Mesenchymal stem cell (in vitro differentiated cells and primary cell): Measurements from ENCODE around the gene OLIG1.

ENCODE experiments used
- DNase-seq: peaks from one replicate; pipeline ENCODE4 v3.0.0-alpha.2; 2013
- H2AFZ ChIP-seq: one replicate; pipeline ENCODE4 v1.6.1; 2013; ENCODE audit warnings: low read depth, mild to moderate bottlenecking, control low read depth, inconsistent platforms, low read length, moderate library complexity
- H2AK5ac ChIP-seq: 2 replicates; pipeline ENCODE4 v1.6.1; 2013; ENCODE audit warnings: low read length, moderate library complexity, mild to moderate bottlenecking, inconsistent platforms; ENCODE audit not compliant: severe bottlenecking
- H2BK120ac ChIP-seq: one replicate; pipeline ENCODE4 v1.6.1; 2013; ENCODE audit warnings: low read depth, mild to moderate bottlenecking, inconsistent platforms, low read length, moderate library complexity
- H2BK12ac ChIP-seq, 2 experiments: one replicate each; pipeline ENCODE4 v1.6.1; 2013; ENCODE audit warnings: inconsistent platforms in 2 of 2, low read length in 2 of 2, mild to moderate bottlenecking in 2 of 2, moderate library complexity in 2 of 2, control low read depth in 1 of 2
- H2BK15ac ChIP-seq: one replicate; pipeline ENCODE4 v1.6.1; 2013; ENCODE audit warnings: mild to moderate bottlenecking, low read depth, inconsistent platforms; ENCODE audit not compliant: poor library complexity, severe bottlenecking
- H2BK5ac ChIP-seq: 2 replicates; pipeline ENCODE4 v1.6.1; 2013; ENCODE audit warnings: low read depth, mild to moderate bottlenecking, low read length, control low read depth, inconsistent platforms; ENCODE audit not compliant: poor library complexity, severe bottlenecking
- H3K14ac ChIP-seq, 2 experiments: one replicate each; pipeline ENCODE4 v1.6.1; 2013; ENCODE audit warnings: inconsistent platforms in 2 of 2, low read length in 2 of 2, control low read depth in 1 of 2, mild to moderate bottlenecking in 1 of 2, moderate library complexity in 1 of 2
- H3K18ac ChIP-seq, 2 experiments: one replicate each; pipeline ENCODE4 v1.6.1; 2013; ENCODE audit warnings: inconsistent platforms in 2 of 2, low read length in 2 of 2, control low read depth in 1 of 2, low read depth in 1 of 2, mild to moderate bottlenecking in 1 of 2
- H3K23ac ChIP-seq, 2 experiments: one replicate each; pipeline ENCODE4 v1.6.1; 2013; ENCODE audit warnings: inconsistent platforms in 2 of 2, low read length in 2 of 2, mild to moderate bottlenecking in 2 of 2, moderate library complexity in 2 of 2, control low read depth in 1 of 2
- H3K27ac ChIP-seq: 2 replicates; pipeline ENCODE4 v1.5.1; 2013; ENCODE audit warnings: mild to moderate bottlenecking, moderate library complexity, low read length, control low read depth, inconsistent platforms; ENCODE audit not compliant: poor library complexity, severe bottlenecking
- H3K27me3 ChIP-seq, 2 experiments: 2 replicates each; pipeline versions ENCODE4 v1.6.1 to v1.7.0; 2013; ENCODE audit warnings: low read length in 2 of 2, mild to moderate bottlenecking in 2 of 2, moderate library complexity in 2 of 2, control low read depth in 1 of 2, inconsistent platforms in 1 of 2; ENCODE audit not compliant: control insufficient read depth in 1 of 2, insufficient read depth in 1 of 2
- H3K36me3 ChIP-seq, 2 experiments: 2 replicates each; pipeline versions ENCODE4 v1.6.1 to v1.7.0; 2013; ENCODE audit warnings: low read length in 2 of 2, control low read depth in 1 of 2, inconsistent platforms in 1 of 2, low read depth in 1 of 2, mild to moderate bottlenecking in 1 of 2; ENCODE audit not compliant: insufficient read depth in 2 of 2, control insufficient read depth in 1 of 2
- H3K4ac ChIP-seq, 2 experiments: one replicate each; pipeline ENCODE4 v1.6.1; 2013; ENCODE audit warnings: inconsistent platforms in 2 of 2, low read length in 2 of 2, mild to moderate bottlenecking in 2 of 2, moderate library complexity in 2 of 2, control low read depth in 1 of 2, low read depth in 1 of 2
- H3K4me1 ChIP-seq: 2 replicates; pipeline ENCODE4 v1.6.1; 2013; ENCODE audit warnings: low read depth, low read length, control low read depth; ENCODE audit not compliant: control insufficient read depth, insufficient read depth
- H3K4me2 ChIP-seq: 2 replicates; pipeline ENCODE4 v1.6.1; 2013; ENCODE audit warnings: low read length, mild to moderate bottlenecking, inconsistent platforms; ENCODE audit not compliant: poor library complexity, severe bottlenecking
- H3K4me3 ChIP-seq, 2 experiments: 2 replicates each; pipeline versions ENCODE4 v1.5.1 to v1.7.0; 2013; ENCODE audit warnings: low read length in 2 of 2, mild to moderate bottlenecking in 2 of 2, control low read depth in 1 of 2, low read depth in 1 of 2; ENCODE audit not compliant: insufficient read depth in 1 of 2
- H3K79me1 ChIP-seq: replicated peaks from 2 replicates; pipeline ENCODE4 v1.6.1; 2013; ENCODE audit warnings: mild to moderate bottlenecking, control low read depth, low read length, inconsistent platforms; ENCODE audit not compliant: poor library complexity, severe bottlenecking
- H3K9ac ChIP-seq: 2 replicates; pipeline ENCODE4 v1.7.0; 2013; ENCODE audit warnings: mild to moderate bottlenecking, low read length, moderate library complexity
- H3K9me3 ChIP-seq: 2 replicates; pipeline ENCODE4 v1.7.0; 2013; ENCODE audit warnings: mild to moderate bottlenecking, low read length; ENCODE audit not compliant: control insufficient read depth
- H4K8ac ChIP-seq: one replicate; pipeline ENCODE4 v1.6.1; 2013; ENCODE audit warnings: inconsistent platforms, mild to moderate bottlenecking, low read length, moderate library complexity
- H4K91ac ChIP-seq: one replicate; pipeline ENCODE4 v1.6.1; 2013; ENCODE audit warnings: mild to moderate bottlenecking, low read length, inconsistent platforms
- WGBS: methylation state at CpG from one replicate; pipeline ENCODE4 v1.1.7; 2013; ENCODE audit warnings: mixed read lengths; 5-methylcytosine and 5-hydroxymethylcytosine counted together

Gene OLIG1

GRCh38 chr21:33076600-33077329 is 6.8 kb downstream of the OLIG1 start:
- no peak overlapping the region for H2BK15ac ChIP-seq
- peaks cover 11% of the 10 kb centered on the region for H3K4me1 ChIP-seq
- H3K4ac ChIP-seq, result no peak overlapping the region
- no peak overlapping the region for H3K23ac ChIP-seq
- no peak overlapping the region for H3K9ac ChIP-seq
- no peak overlapping the region for H2AFZ ChIP-seq
- no peak for DNase-seq
- no peak overlapping the region for H3K4me2 ChIP-seq
- peaks cover 65 to 66% of the 10 kb centered on the region in 2 experiments for H3K27me3 ChIP-seq
- no peak overlapping the region for H4K8ac ChIP-seq
- no peak overlapping the region for H4K91ac ChIP-seq
- H3K36me3 ChIP-seq, result no peaks in the 10 kb centered on the region
- WGBS, result 69% methylated on average over 7 of the region's 11 CpGs
- H2AK5ac ChIP-seq, result no peak overlapping the region
- no peaks in the 10 kb centered on the region for H3K9me3 ChIP-seq
- H2BK5ac ChIP-seq, result no peak overlapping the region
- no peak overlapping the region for H3K4me3 ChIP-seq
- no peak overlapping the region for H2BK120ac ChIP-seq
- H2BK12ac ChIP-seq, result no peak overlapping the region
- H3K14ac ChIP-seq, result no peak overlapping the region
- no peak overlapping the region for H3K18ac ChIP-seq
- no peaks in the 10 kb centered on the region for H3K79me1 ChIP-seq
- H3K27ac ChIP-seq, result no peak overlapping the region

GRCh38 chr21:33078907-33079582 is 9.1 kb downstream of the OLIG1 start:
- H4K8ac ChIP-seq, result no peak overlapping the region
- no peak overlapping the region for H3K14ac ChIP-seq
- H2BK120ac ChIP-seq, result no peak overlapping the region
- no peak overlapping the region for H3K23ac ChIP-seq
- no peak overlapping the region for H2BK5ac ChIP-seq
- no peaks in the 10 kb centered on the region for H3K36me3 ChIP-seq
- peak; percentile 46 for DNase-seq
- no peak overlapping the region for H2AFZ ChIP-seq
- H3K4ac ChIP-seq, result no peak overlapping the region
- H3K4me2 ChIP-seq, result peak overlapping the region; percentile 56
- H3K9me3 ChIP-seq, result no peaks in the 10 kb centered on the region
- no peak overlapping the region for H2BK12ac ChIP-seq
- H3K9ac ChIP-seq, result no peak overlapping the region
- peaks cover 8% of the 10 kb centered on the region for H3K4me1 ChIP-seq
- H4K91ac ChIP-seq, result no peak overlapping the region
- H3K79me1 ChIP-seq, result no peaks in the 10 kb centered on the region
- no peak overlapping the region for H2BK15ac ChIP-seq
- no peak overlapping the region for H3K27ac ChIP-seq
- H3K27me3 ChIP-seq, result peaks cover 42 to 44% of the 10 kb centered on the region in 2 experiments
- H3K4me3 ChIP-seq, result no peak overlapping the region
- H3K18ac ChIP-seq, result no peak overlapping the region
- 51% methylated on average over 10 of the region's 10 CpGs for WGBS
- H2AK5ac ChIP-seq, result no peak overlapping the region

- H2AFZ ChIP-seq, result no peak overlapping the region
- H3K27me3 ChIP-seq, result peaks cover 37% of the 10 kb centered on the region in 2 experiments
- peaks cover 8% of the 10 kb centered on the region for H3K4me1 ChIP-seq
- WGBS, result 84% methylated on average over 3 of the region's 3 CpGs
- no peak overlapping the region for H2BK120ac ChIP-seq
- no peak overlapping the region for H2AK5ac ChIP-seq
- H4K8ac ChIP-seq, result no peak overlapping the region
- H2BK5ac ChIP-seq, result no peak overlapping the region
- no peak overlapping the region for H3K27ac ChIP-seq
- H3K23ac ChIP-seq, result no peak overlapping the region
- H3K4me3 ChIP-seq, result no peak overlapping the region
- no peak for DNase-seq
- no peak overlapping the region for H3K4me2 ChIP-seq
- H4K91ac ChIP-seq, result no peak overlapping the region
- H3K4ac ChIP-seq, result no peak overlapping the region
- H3K14ac ChIP-seq, result no peak overlapping the region
- no peak overlapping the region for H2BK15ac ChIP-seq
- H3K36me3 ChIP-seq, result no peaks in the 10 kb centered on the region
- H2BK12ac ChIP-seq, result no peak overlapping the region
- H3K9ac ChIP-seq, result no peak overlapping the region
- no peaks in the 10 kb centered on the region for H3K9me3 ChIP-seq
- no peak overlapping the region for H3K18ac ChIP-seq
- H3K79me1 ChIP-seq, result no peaks in the 10 kb centered on the region
Measured at GRCh38 chr21:33080376-33080775, 10.4 kb downstream of the OLIG1 start.

GRCh38 chr21:33080776-33081175 is 10.8 kb downstream of the OLIG1 start:
- no peaks in the 10 kb centered on the region for H3K36me3 ChIP-seq
- no peak overlapping the region for H2BK12ac ChIP-seq
- no peak overlapping the region for H2BK5ac ChIP-seq
- H3K23ac ChIP-seq, result no peak overlapping the region
- H3K27ac ChIP-seq, result no peak overlapping the region
- H3K9ac ChIP-seq, result no peak overlapping the region
- H2AK5ac ChIP-seq, result no peak overlapping the region
- H3K79me1 ChIP-seq, result no peaks in the 10 kb centered on the region
- H4K8ac ChIP-seq, result no peak overlapping the region
- WGBS, result 86% methylated on average over 3 of the region's 3 CpGs
- no peak overlapping the region for H2BK15ac ChIP-seq
- H3K18ac ChIP-seq, result no peak overlapping the region
- H3K9me3 ChIP-seq, result no peaks in the 10 kb centered on the region
- H4K91ac ChIP-seq, result no peak overlapping the region
- H3K27me3 ChIP-seq, result peaks cover 36 to 37% of the 10 kb centered on the region in 2 experiments
- H2AFZ ChIP-seq, result no peak overlapping the region
- no peak overlapping the region for H3K4me3 ChIP-seq
- no peak for DNase-seq
- no peak overlapping the region for H3K14ac ChIP-seq
- no peak overlapping the region for H3K4ac ChIP-seq
- no peak overlapping the region for H2BK120ac ChIP-seq
- no peak overlapping the region for H3K4me2 ChIP-seq
- H3K4me1 ChIP-seq, result peaks cover 8% of the 10 kb centered on the region
